Thyroid gland (tissue), 4 donors: ENCODE data around the gene DMD. TPM values are rescaled to one million over a fixed set of nuclear protein-coding genes. Genes with fewer than 3 reads are reported as not detected.

Source experiments
- DNase-seq, 2 donors: peaks; one replicate each; pipeline ENCODE4 v3.0.0-alpha.2; 2019
- H3K27ac ChIP-seq, 3 donors: fragments of 200-600 bp; sonication (generic); 1 replicate in 2 of 3; 2 replicates in 1 of 3; pipeline ENCODE4 v1.5.1; 2016 to 2019; ENCODE audit warnings: mild to moderate bottlenecking in 1 of 3, moderate library complexity in 1 of 3
- H3K27me3 ChIP-seq: fragments of 200-600 bp; sonication (generic); one replicate; pipeline ENCODE4 v1.5.1; 2019
- H3K36me3 ChIP-seq, 2 donors: fragments of 200-600 bp; sonication (generic); one replicate each; pipeline ENCODE4 v1.5.1; 2016 to 2019
- H3K4me1 ChIP-seq, 2 donors: fragments of 200-600 bp; sonication (generic); one replicate each; pipeline ENCODE4 v1.5.1; 2017 to 2019
- H3K4me3 ChIP-seq, 3 donors: fragments of 200-600 bp; sonication (generic); replicated peaks in 1 of 3; 1 replicate in 2 of 3; 2 replicates in 1 of 3; pipeline ENCODE4 v1.5.1; 2016; ENCODE audit warnings: mild to moderate bottlenecking in 1 of 3
- H3K9me3 ChIP-seq: fragments of 200-600 bp; sonication (generic); one replicate; pipeline ENCODE4 v1.5.1; 2017
- POLR2A ChIP-seq, 2 donors: fragments of 450-650 bp; IDR thresholded peaks; one replicate each; pipeline ENCODE4 v1.6.1; 2017; ENCODE audit warnings: antibody characterized with exemption in 2 of 2, mild to moderate bottlenecking in 2 of 2, moderate library complexity in 1 of 2
- WGBS, 2 donors: methylation state at CpG; one replicate each; pipeline ENCODE4 v1.1.5; 2017; 5-methylcytosine and 5-hydroxymethylcytosine counted together
- intact Hi-C: fragments of 100-400 bp; cut with DNase I; formaldehyde crosslinking; loops from one replicate; pipeline ENCODE4 v1.15.1; 2023
- total RNA-seq, 4 donors: library from RNA; depleted of rRNA; stranded (reverse); fragments of >200 nt; gene quantifications; one replicate each; pipeline ENCODE4 v1.2.3, GENCODE V29; 2016
- TF ChIP-seq, protein P1 (sequence below), 6 experiments: fragments of 200-600 bp in 3 of 6; fragments of 450-650 bp in 3 of 6; sonication (generic) in 3 of 6; IDR thresholded peaks; one replicate each; pipeline ENCODE4 v1.5.1; 2016 to 2019; ENCODE audit warnings: antibody characterized with exemption in 6 of 6, mild to moderate bottlenecking in 2 of 6, inconsistent platforms in 1 of 6, moderate library complexity in 1 of 6

DMD gene
- total RNA-seq, 4 donors from 2014 or later, result 16.5 to 24.0 (median 21.7) TPM

DNA sequence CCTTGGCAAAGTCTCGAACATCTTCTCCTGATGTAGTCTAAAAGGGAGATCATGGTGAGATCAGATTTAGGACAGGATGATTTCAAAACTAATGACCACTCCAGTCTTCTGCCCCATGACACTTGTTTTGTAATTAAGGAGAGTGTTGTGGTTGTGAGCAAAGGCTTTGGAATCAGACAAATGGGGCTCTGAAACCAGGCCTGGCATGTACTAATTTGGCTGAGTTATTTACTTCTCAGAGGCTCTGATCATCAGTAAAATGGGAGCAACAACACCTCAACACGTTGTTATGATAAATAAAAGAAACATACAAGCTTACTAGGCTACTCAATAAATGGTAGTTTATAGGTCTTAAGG is 2032.6 kb downstream of the DMD start:
- H3K4me1 ChIP-seq, result no peaks in the 10 kb centered on the region
- H3K9me3 ChIP-seq, result no peaks in the 10 kb centered on the region
- intact Hi-C loops, result no loop called here
- TF ChIP-seq, protein P1, sequence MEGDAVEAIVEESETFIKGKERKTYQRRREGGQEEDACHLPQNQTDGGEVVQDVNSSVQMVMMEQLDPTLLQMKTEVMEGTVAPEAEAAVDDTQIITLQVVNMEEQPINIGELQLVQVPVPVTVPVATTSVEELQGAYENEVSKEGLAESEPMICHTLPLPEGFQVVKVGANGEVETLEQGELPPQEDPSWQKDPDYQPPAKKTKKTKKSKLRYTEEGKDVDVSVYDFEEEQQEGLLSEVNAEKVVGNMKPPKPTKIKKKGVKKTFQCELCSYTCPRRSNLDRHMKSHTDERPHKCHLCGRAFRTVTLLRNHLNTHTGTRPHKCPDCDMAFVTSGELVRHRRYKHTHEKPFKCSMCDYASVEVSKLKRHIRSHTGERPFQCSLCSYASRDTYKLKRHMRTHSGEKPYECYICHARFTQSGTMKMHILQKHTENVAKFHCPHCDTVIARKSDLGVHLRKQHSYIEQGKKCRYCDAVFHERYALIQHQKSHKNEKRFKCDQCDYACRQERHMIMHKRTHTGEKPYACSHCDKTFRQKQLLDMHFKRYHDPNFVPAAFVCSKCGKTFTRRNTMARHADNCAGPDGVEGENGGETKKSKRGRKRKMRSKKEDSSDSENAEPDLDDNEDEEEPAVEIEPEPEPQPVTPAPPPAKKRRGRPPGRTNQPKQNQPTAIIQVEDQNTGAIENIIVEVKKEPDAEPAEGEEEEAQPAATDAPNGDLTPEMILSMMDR (IDR thresholded peaks at IDR 0.05), result no peak
- no peak for TF ChIP-seq POLR2A (IDR thresholded peaks at IDR 0.05)
- no peak for DNase-seq
- no peak overlapping the region for H3K27ac ChIP-seq
- no peaks in the 10 kb centered on the region for H3K36me3 ChIP-seq
- H3K4me3 ChIP-seq, result no peak overlapping the region
- H3K27me3 ChIP-seq, result no peaks in the 10 kb centered on the region
- WGBS, 2 donors, result 97% methylated on average over 2 of the region's 2 CpGs

DNA sequence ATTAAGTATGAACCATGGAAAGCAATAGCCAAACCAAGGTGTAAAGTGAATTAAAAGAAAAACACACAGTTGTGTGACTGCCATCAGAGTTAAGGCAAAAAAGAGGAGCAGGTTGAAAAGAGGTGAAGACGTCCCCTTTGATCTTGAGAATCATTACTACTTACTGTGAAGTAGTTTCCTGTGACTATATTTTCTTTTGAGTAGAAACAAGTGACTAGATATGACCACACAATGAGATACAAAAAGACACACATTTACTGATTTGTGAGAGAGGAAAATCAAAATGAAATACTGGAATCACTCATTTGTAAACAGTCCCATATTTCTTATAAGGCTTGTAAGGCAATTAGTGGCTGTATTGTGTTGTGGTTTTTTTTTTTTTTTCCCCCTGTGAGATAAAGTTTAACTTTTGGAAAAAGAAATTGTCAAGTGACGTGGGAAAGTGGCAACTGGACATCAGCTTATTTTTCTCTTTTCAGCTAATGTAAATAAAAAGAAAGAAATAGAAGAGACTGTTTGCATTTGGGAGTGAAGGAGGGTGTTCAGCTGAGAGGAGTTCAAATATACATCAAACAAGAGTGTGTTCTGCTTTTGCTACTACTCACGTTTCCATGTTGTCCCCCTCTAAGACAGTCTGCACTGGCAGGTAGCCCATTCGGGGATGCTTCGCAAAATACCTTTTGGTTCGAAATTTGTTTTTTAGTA is 2033.1 kb downstream of the DMD start:
- no peaks in the 10 kb centered on the region for H3K27me3 ChIP-seq
- no peak overlapping the region for H3K27ac ChIP-seq
- intact Hi-C loops, result no loop called here
- WGBS, 2 donors, result 90 to 95% methylated on average over 6 of the region's 6 CpGs
- TF ChIP-seq POLR2A (IDR thresholded peaks at IDR 0.05), result no peak
- TF ChIP-seq, protein P1 (IDR thresholded peaks at IDR 0.05), result no peak
- H3K4me1 ChIP-seq, result no peaks in the 10 kb centered on the region
- no peak overlapping the region for H3K4me3 ChIP-seq
- no peaks in the 10 kb centered on the region for H3K9me3 ChIP-seq
- H3K36me3 ChIP-seq, result no peaks in the 10 kb centered on the region
- DNase-seq, result no peak

DNA sequence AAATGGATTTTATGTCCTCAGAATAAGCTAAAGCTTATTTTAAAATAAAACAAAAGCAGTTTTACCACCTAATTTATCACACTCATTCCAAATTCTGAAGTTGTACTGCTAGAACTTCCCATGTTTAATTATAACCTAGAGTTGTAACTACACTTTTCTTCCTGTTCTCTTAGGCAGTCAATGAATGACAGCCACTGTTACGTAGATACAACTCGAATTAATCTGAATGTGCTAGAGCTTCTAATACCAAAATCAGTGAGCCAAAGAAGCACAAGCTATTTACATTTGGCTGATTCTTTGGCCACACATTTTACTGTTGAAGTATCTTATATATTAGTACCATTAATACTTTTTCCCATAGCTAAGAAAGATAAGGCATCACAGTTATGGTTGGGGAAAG is 2040.6 kb downstream of the DMD start:
- TF ChIP-seq, protein P1 (IDR thresholded peaks at IDR 0.05), result no peak
- TF ChIP-seq POLR2A (IDR thresholded peaks at IDR 0.05), result no peak
- no peak for DNase-seq
- intact Hi-C loops, result no loop called here
- H3K27ac ChIP-seq, result no peak overlapping the region
- no peaks in the 10 kb centered on the region for H3K9me3 ChIP-seq
- no peaks in the 10 kb centered on the region for H3K27me3 ChIP-seq
- H3K4me3 ChIP-seq, result no peak overlapping the region
- no peaks in the 10 kb centered on the region for H3K36me3 ChIP-seq
- 91 to 94% methylated on average over 2 of the region's 2 CpGs for WGBS, 2 donors
- H3K4me1 ChIP-seq, result no peaks in the 10 kb centered on the region

DNA sequence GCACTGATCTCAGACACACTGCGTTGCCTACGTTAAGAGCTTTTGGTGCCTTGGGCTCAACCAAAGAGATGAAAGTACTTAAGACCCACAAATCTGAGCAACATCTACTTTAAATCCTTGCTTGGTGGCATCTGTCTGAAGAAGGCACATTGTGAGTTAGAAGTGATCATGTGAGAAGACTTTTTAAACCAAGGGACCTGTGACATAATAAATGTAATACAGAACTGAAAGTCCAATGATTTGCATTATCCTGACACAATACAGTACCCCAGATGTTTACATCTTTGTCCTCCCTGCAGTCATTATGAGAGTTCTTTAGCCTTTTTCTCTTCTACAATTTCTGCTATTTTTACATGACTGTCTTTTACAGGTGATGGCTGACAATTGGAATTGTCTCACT is 2042.8 kb downstream of the DMD start:
- H3K4me3 ChIP-seq, result no peak overlapping the region
- intact Hi-C loops, result no loop called here
- TF ChIP-seq, protein P1 (IDR thresholded peaks at IDR 0.05), result no peak
- no peak for TF ChIP-seq POLR2A (IDR thresholded peaks at IDR 0.05)
- no peaks in the 10 kb centered on the region for H3K4me1 ChIP-seq
- WGBS, 2 donors, result 32 to 59% methylated on average over 2 of the region's 2 CpGs
- H3K9me3 ChIP-seq, result no peaks in the 10 kb centered on the region
- DNase-seq, result peak; percentile 1 to 3
- no peaks in the 10 kb centered on the region for H3K27me3 ChIP-seq
- no peaks in the 10 kb centered on the region for H3K36me3 ChIP-seq
- no peak overlapping the region for H3K27ac ChIP-seq

DNA sequence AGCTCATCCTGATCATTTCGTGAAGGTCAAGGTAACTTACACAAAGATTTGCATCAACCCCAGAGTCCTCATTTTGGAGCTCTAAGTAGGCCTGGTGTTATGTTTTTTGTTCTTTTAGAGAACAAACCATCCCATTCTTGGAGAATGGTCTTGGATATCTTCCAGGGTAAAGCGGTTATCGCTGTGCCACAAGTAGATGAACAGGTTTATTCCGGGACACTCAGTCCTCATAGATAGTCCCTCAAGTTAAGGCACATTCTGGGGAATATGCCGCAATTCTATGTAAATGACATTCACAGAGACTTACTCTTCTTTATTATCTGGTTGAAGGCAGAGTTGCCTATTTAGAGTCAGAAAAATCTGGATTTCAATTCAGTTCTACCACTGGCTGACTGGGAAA is 2044.5 kb downstream of the DMD start:
- no peak for TF ChIP-seq POLR2A (IDR thresholded peaks at IDR 0.05)
- TF ChIP-seq, protein P1 (IDR thresholded peaks at IDR 0.05), result no peak
- H3K4me1 ChIP-seq, result no peaks in the 10 kb centered on the region
- H3K36me3 ChIP-seq, result no peaks in the 10 kb centered on the region
- no peak for DNase-seq
- no peak overlapping the region for H3K4me3 ChIP-seq
- no peak overlapping the region for H3K27ac ChIP-seq
- intact Hi-C loops, result no loop called here
- no peaks in the 10 kb centered on the region for H3K27me3 ChIP-seq
- WGBS, 2 donors, result 88 to 94% methylated on average over 5 of the region's 5 CpGs
- no peaks in the 10 kb centered on the region for H3K9me3 ChIP-seq
